BLaER1 (cell line): ENCODE data around the gene ZNF512B.
"Not testable (repeated sequence)": the region's sequence is repeated elsewhere in the genome, so short reads cannot be mapped to it uniquely, and the experiment has no call there.

ENCODE experiments used
- H3K27ac ChIP-seq: shearing (Covaris generic); formaldehyde crosslinking; 2 replicates; pipeline ENCODE4 v1.8.1; 2022
- H3K27me3 ChIP-seq: shearing (Covaris generic); formaldehyde crosslinking; 2 replicates; pipeline ENCODE4 v1.8.1; 2022
- H3K36me3 ChIP-seq: shearing (Covaris generic); formaldehyde crosslinking; 2 replicates; pipeline ENCODE4 v1.8.1; 2022
- H3K4me1 ChIP-seq: shearing (Covaris generic); formaldehyde crosslinking; 2 replicates; pipeline ENCODE4 v1.8.1; 2022
- H3K4me2 ChIP-seq: shearing (Covaris generic); formaldehyde crosslinking; 2 replicates; pipeline ENCODE4 v1.8.1; 2022
- H3K4me3 ChIP-seq: shearing (Covaris generic); formaldehyde crosslinking; 2 replicates; pipeline ENCODE4 v1.8.1; 2022
- H3K9ac ChIP-seq: shearing (Covaris generic); formaldehyde crosslinking; 2 replicates; pipeline ENCODE4 v1.8.1; 2022
- H3K9me3 ChIP-seq: shearing (Covaris generic); formaldehyde crosslinking; 2 replicates; pipeline ENCODE4 v1.8.1; 2022
- H4K20me1 ChIP-seq: shearing (Covaris generic); formaldehyde crosslinking; 2 replicates; pipeline ENCODE4 v1.8.1; 2022
- Cebpa-rat ChIP-seq: shearing (Covaris generic); IDR thresholded peaks from 2 replicates; pipeline ENCODE4 v1.8.1; 2022

Gene ZNF512B

DNA sequence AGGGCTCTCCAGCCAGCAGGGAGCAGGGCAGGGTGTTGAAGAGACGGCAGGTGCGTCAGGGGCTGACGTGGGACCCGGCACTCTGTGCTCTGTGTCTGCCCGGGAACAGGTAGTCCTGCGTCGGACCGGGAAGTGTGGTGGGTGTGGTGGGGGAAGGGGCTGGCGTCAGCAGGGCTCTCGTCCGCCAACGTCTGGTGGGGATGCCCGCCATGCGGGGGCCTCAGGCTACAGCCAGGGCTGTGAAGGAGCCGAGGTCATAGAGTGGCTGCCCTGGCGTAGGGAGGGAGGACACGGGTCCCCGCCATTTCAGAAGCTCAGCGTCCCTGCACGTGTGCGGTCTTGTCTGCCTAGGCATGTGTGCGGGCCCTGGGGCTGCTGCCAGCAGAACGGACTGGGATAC lies 49.5 kb downstream of the ZNF512B start:
- TF ChIP-seq Cebpa-rat, result no peak
- H4K20me1 ChIP-seq, result peaks cover 99% of the 10 kb centered on the region
- peaks cover 54% of the 10 kb centered on the region for H3K4me1 ChIP-seq
- H3K36me3 ChIP-seq, result peaks cover 70% of the 10 kb centered on the region
- H3K4me3 ChIP-seq, result no peak overlapping the region
- no peak overlapping the region for H3K27ac ChIP-seq
- peaks cover 21% of the 10 kb centered on the region for H3K9me3 ChIP-seq
- H3K4me2 ChIP-seq, result no peak overlapping the region
- no peaks in the 10 kb centered on the region for H3K27me3 ChIP-seq
- no peak overlapping the region for H3K9ac ChIP-seq

GRCh38 chr20:63919130-63919529 lies 50.6 kb downstream of the ZNF512B start:
- TF ChIP-seq Cebpa-rat, result no peak
- Histone ChIP-seq H4K20me1 (peaks cover 99% of the 10 kb centered on the region), H3K27me3 (no peaks in the 10 kb centered on the region), H3K27ac (no peak overlapping the region), H3K9ac (no peak overlapping the region; the same call in 1 of the 2 replicates), H3K4me3 (no peak overlapping the region), H3K4me2 (no peak overlapping the region), H3K36me3 (peaks cover 81% of the 10 kb centered on the region), H3K4me1 (peaks cover 43% of the 10 kb centered on the region), H3K9me3 (peaks cover 32% of the 10 kb centered on the region)

- H3K9ac ChIP-seq, result peak overlapping the region; percentile 9; the same call in 1 of the 2 replicates
- H3K4me1 ChIP-seq, result peaks cover 41% of the 10 kb centered on the region
- H3K9me3 ChIP-seq, result peaks cover 42% of the 10 kb centered on the region
- H3K27me3 ChIP-seq, result no peaks in the 10 kb centered on the region
- TF ChIP-seq Cebpa-rat, result no peak
- peaks cover 90% of the 10 kb centered on the region for H3K36me3 ChIP-seq
- H3K4me2 ChIP-seq, result peak overlapping the region; percentile 31
- H3K4me3 ChIP-seq, result no peak overlapping the region
- peaks cover 99% of the 10 kb centered on the region for H4K20me1 ChIP-seq
- H3K27ac ChIP-seq, result no peak overlapping the region
Measured at GRCh38 chr20:63917811-63918210, 51.9 kb downstream of the ZNF512B start.

GRCh38 chr20:63916371-63916939 lies 53.3 kb downstream of the ZNF512B start:
- H3K9ac ChIP-seq, H3K27ac ChIP-seq, H3K27me3 ChIP-seq, H3K4me2 ChIP-seq: not testable (repeated sequence)
- peaks cover 99% of the 10 kb centered on the region for H4K20me1 ChIP-seq
- peaks cover 42% of the 10 kb centered on the region for H3K9me3 ChIP-seq
- H3K36me3 ChIP-seq, result peaks cover 86% of the 10 kb centered on the region
- peaks cover 45% of the 10 kb centered on the region for H3K4me1 ChIP-seq
- H3K4me3 ChIP-seq, result peak overlapping the region; percentile 18; the same call in 1 of the 2 replicates

- Histone ChIP-seq H3K27me3 (no peaks in the 10 kb centered on the region), H3K4me2 (no peak overlapping the region), H3K9ac (no peak overlapping the region), H4K20me1 (peaks cover 99% of the 10 kb centered on the region), H3K27ac (no peak overlapping the region), H3K4me3 (0 out of 2 replicates have a peak overlapping the region, but pooled peaks have one; percentile 18), H3K36me3 (peaks cover 77% of the 10 kb centered on the region), H3K4me1 (peaks cover 55% of the 10 kb centered on the region), H3K9me3 (peaks cover 42% of the 10 kb centered on the region)
- TF ChIP-seq Cebpa-rat, result no peak
Measured at GRCh38 chr20:63915471-63915870, 54.3 kb downstream of the ZNF512B start.

DNA sequence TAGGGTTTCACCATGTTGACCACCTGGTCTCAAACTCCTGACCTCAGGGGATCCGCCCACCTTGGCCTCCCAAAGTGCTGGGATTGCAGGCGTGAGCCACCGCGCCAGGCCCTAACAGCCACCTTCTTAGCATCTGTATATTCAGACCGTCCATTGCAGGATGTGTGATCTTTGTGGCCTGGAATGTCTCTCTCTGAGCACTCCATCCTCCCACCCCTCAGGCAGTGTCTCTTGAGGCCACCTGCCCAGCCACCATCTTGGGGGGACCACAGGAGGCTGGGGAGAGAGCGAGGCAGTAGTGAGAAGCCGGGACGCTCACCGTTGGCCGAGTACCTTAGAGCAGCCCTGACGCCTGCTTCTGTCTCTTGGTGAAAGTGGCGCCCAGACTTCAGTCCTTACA lies 56.0 kb downstream of the ZNF512B start:
- Histone ChIP-seq H3K4me1 (peaks cover 71% of the 10 kb centered on the region), H3K4me2 (no peak overlapping the region), H4K20me1 (peaks cover 99% of the 10 kb centered on the region), H3K27me3 (no peaks in the 10 kb centered on the region), H3K9ac (no peak overlapping the region), H3K4me3 (no peak overlapping the region), H3K27ac (no peak overlapping the region), H3K36me3 (peaks cover 61% of the 10 kb centered on the region), H3K9me3 (peaks cover 42% of the 10 kb centered on the region)
- no peak for TF ChIP-seq Cebpa-rat

DNA sequence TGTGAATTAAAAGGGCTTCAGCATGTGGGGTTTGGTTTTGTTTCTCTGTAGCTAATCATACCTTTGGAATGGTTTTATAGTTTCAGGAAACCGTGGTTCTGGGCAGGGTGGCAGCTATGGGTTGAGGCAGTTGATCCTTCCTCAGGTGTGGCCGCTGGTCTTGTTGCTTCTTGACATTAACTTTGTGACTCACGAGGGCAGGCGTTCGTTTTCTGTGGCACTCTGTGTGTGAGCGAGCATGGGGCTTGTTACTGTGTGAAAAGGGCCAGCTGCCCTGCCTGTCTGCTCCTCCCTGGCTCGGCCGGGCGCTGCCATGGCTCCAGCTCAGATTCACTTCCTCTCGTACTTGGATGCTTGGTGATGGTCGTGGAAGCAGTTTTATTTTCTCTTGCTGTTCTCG lies 58.6 kb downstream of the ZNF512B start:
- H3K4me3 ChIP-seq, result no peak overlapping the region

DNA sequence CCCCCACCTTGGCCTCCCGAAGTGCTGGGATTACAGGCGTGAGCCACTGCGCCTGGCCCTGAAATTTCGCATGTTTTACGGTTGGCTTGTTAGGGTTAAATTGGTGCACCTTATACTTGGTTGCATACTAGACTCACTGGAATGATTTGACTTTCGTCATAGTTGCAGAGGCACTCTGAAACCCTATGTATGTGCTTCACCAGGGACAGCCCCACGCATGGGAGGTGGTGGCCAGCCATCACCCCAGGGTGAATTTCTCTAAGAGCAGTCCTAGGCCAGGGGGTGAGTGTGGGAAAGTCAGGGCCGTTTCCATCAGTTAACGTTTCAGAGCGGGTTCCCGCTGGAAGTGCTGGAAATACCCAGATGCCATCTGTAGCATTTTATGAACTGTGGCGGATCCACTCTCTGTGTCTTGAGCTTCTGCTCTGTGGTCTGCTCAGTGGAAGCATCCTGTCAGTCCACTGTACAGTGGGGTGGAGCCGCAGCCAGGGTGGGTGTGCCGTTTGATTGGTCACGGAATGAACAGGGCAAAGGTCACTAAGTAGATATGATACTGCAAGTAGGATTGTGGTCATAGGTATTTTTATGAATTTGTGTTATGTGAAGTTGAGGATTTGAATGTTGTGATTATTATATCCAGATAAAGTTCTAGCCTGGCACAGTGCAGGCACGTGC lies 61.6 kb downstream of the ZNF512B start:
- Histone ChIP-seq H3K4me2 (0 out of 2 replicates have a peak overlapping the region, but pooled peaks have one; percentile 14), H3K27me3 (no peaks in the 10 kb centered on the region), H3K36me3 (peaks cover 21% of the 10 kb centered on the region), H3K4me3 (no peak overlapping the region), H3K27ac (peak overlapping the region; percentile 36; the same call in 1 of the 2 replicates), H3K9me3 (0 out of 2 replicates have a peak, but pooled peaks cover under 1% of the 10 kb centered on the region), H3K4me1 (peaks cover 78% of the 10 kb centered on the region), H3K9ac (no peak overlapping the region), H4K20me1 (peaks cover 100% of the 10 kb centered on the region)
- no peak for TF ChIP-seq Cebpa-rat

More for the DNA sequence above, 58.6 kb downstream of the ZNF512B start:
- Histone ChIP-seq H4K20me1 (peaks cover 99% of the 10 kb centered on the region), H3K27me3 (no peaks in the 10 kb centered on the region), H3K4me1 (peaks cover 69% of the 10 kb centered on the region), H3K9ac (no peak overlapping the region), H3K4me2 (peak overlapping the region; percentile 23), H3K9me3 (peaks cover 30% of the 10 kb centered on the region), H3K36me3 (peaks cover 37% of the 10 kb centered on the region), H3K27ac (no peak overlapping the region)
- no peak for TF ChIP-seq Cebpa-rat
